Colonic mucosa (tissue), 4 donors: Measurements from ENCODE around the gene RCE1. TPM values are rescaled to one million over a fixed set of nuclear protein-coding genes. Genes with fewer than 3 reads are reported as not detected.
A peak's percentile ranks its signal among the peaks of the same experiment; 100 is the strongest.

Experiments used
- DNase-seq: peaks from one replicate; pipeline ENCODE4 v3.0.0-alpha.2; 2020
- H3K27ac ChIP-seq: fragments of 200-600 bp; one replicate; pipeline ENCODE4 v1.8.0; 2021
- H3K27me3 ChIP-seq: fragments of 200-600 bp; one replicate; pipeline ENCODE4 v1.8.0; 2021
- H3K36me3 ChIP-seq: fragments of 200-600 bp; one replicate; pipeline ENCODE4 v1.8.0; 2021
- H3K4me1 ChIP-seq: fragments of 200-600 bp; one replicate; pipeline ENCODE4 v1.8.0; 2021; ENCODE audit warnings: mild to moderate bottlenecking
- H3K4me3 ChIP-seq: fragments of 200-600 bp; one replicate; pipeline ENCODE4 v1.8.0; 2021
- H3K9ac ChIP-seq, 2 donors: one replicate each; pipeline ENCODE4 v1.7.0; 2013; ENCODE audit warnings: control low read depth in 2 of 2, low read depth in 2 of 2, low read length in 2 of 2
- H3K9me3 ChIP-seq: fragments of 200-600 bp; one replicate; pipeline ENCODE4 v1.8.0; 2021
- CTCF ChIP-seq: fragments of 200-600 bp; IDR thresholded peaks from one replicate; pipeline ENCODE4 v1.8.0; 2022; ENCODE audit warnings: antibody characterized with exemption, mild to moderate bottlenecking
- intact Hi-C: fragments of 100-400 bp; cut with DNase I; formaldehyde crosslinking; loops from one replicate; pipeline ENCODE4 v1.14.1; 2022
- total RNA-seq, 2 donors: library from RNA; stranded (reverse); fragmentation: NEBNext Ultra II Directional in 1 of 2; extraction: Animal tissue kit (Norgen Biotek cat#: 25700) in 1 of 2; gene quantifications; one replicate each; pipeline ENCODE4 v1.2.1, GENCODE V29; 2021
- donor health status: healthy.
- donor health status: DM: no; HTN: no; CAD: no.
- donor health status: DM: no; HTN: no; CAD: no.

Gene RCE1
- total RNA-seq, 2 donors from 2014 or later: 27.0 to 35.9 TPM

DNA sequence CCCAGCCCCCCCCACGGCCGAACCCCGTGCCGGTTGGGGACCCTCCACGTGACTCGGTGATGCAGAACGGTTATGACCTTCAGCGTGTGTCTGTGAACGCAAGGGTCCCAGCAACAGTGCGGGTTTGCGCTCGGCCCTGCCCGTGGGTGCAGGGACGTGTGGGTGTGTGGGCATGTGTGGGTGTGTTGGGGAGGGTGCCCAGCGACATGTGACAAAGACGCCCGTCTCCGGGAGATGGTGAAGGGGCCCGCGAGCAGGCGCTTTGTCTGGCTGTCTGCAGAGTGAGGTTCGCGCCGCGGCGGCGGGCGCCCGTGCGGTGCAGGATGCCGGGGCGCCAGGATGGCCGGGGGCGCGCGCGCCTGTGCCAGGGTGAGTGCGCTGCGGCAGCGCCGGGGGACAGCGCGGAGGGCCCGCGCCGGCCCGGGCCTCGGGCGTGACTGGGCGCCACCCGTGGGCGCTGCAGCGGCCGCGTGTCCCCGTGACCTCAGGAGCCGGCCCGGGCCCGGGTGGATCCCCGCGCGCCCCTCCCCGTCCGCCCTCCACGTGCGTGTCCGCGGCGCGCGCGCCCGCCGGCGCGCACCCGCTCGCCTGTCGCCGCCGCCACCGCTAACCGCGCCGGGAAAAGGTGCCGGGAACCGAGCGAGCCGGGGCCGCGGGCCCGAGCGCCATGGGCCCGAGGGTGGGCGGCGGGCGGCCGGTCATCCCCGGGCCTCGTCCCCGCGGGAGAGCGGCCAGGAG is 13.4 kb downstream of the RCE1 start, which contains the start of gene LRFN4:
LRFN4 (plus strand) TSS at position 569 of the 738 bp plus-strand sequence. CDS start 681 bp downstream, outside the sequence.
- H3K4me3 ChIP-seq: peak within 1 kb of the TSS; percentile 52
- TF ChIP-seq CTCF: no peak
- intact Hi-C loops: no loop called here
- no peaks in the 10 kb centered on the region for H3K36me3 ChIP-seq
- DNase-seq: peak; percentile 57
- no peaks in the 10 kb centered on the region for H3K27me3 ChIP-seq
- peak within 1 kb of the TSS; percentile 82 for H3K27ac ChIP-seq
- peaks cover 7% of the 10 kb centered on the region for H3K4me1 ChIP-seq
- H3K9ac ChIP-seq: peak within 1 kb of the TSS; percentile 79 to 91
- H3K9me3 ChIP-seq: no peaks in the 10 kb centered on the region

- no peak for DNase-seq
- Histone ChIP-seq H3K9me3 (no peaks in the 10 kb centered on the region), H3K4me3 (peak overlapping the region; percentile 46), H3K4me1 (peaks cover 7% of the 10 kb centered on the region), H3K36me3 (no peaks in the 10 kb centered on the region), H3K27me3 (no peaks in the 10 kb centered on the region), H3K9ac (peak overlapping the region; percentile 13 to 79), H3K27ac (no peak overlapping the region)
- TF ChIP-seq CTCF: no peak
- intact Hi-C loops: no loop called here
Observed at GRCh38 chr11:66857234-66857926, 14.1 kb downstream of the RCE1 start.

DNA sequence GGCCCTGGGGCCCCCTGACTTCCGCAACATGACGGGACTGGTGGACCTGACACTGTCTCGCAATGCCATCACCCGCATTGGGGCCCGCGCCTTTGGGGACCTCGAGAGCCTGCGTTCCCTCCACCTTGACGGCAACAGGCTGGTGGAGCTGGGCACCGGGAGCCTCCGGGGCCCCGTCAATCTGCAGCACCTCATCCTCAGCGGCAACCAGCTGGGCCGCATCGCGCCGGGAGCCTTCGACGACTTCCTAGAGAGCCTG is 14.6 kb downstream of the RCE1 start:
- no peak overlapping the region for H3K27ac ChIP-seq
- no peaks in the 10 kb centered on the region for H3K9me3 ChIP-seq
- intact Hi-C loops: no loop called here
- peak overlapping the region; percentile 13 to 79 for H3K9ac ChIP-seq
- peak overlapping the region; percentile 46 for H3K4me3 ChIP-seq
- TF ChIP-seq CTCF: no peak
- no peaks in the 10 kb centered on the region for H3K36me3 ChIP-seq
- no peak for DNase-seq
- H3K4me1 ChIP-seq: peaks cover 7% of the 10 kb centered on the region
- H3K27me3 ChIP-seq: no peaks in the 10 kb centered on the region

- Histone ChIP-seq H3K4me3 (no peak overlapping the region), H3K9me3 (no peaks in the 10 kb centered on the region), H3K4me1 (peaks cover 7% of the 10 kb centered on the region), H3K9ac (no peak overlapping the region), H3K27ac (no peak overlapping the region), H3K36me3 (no peaks in the 10 kb centered on the region), H3K27me3 (no peaks in the 10 kb centered on the region)
- intact Hi-C loops: no loop called here
- no peak for DNase-seq
- no peak for TF ChIP-seq CTCF
Observed at GRCh38 chr11:66858186-66858938, 15.1 kb downstream of the RCE1 start.

- Histone ChIP-seq H3K4me1 (peaks cover 9% of the 10 kb centered on the region), H3K27ac (no peak overlapping the region), H3K9ac (no peak overlapping the region), H3K4me3 (no peak overlapping the region), H3K27me3 (no peaks in the 10 kb centered on the region), H3K36me3 (no peaks in the 10 kb centered on the region), H3K9me3 (no peaks in the 10 kb centered on the region)
- no peak for TF ChIP-seq CTCF
- intact Hi-C loops: no loop called here
- no peak for DNase-seq
Observed at GRCh38 chr11:66858939-66859685, 15.9 kb downstream of the RCE1 start.
